ENCODE measurements around the gene CHSY1. TPM values are rescaled to one million over a fixed set of nuclear protein-coding genes. Genes with fewer than 3 reads are reported as not detected.

CHSY1 gene
- polyA plus RNA-seq, 1 donor from 2014 or later = 16.1 TPM

DNA sequence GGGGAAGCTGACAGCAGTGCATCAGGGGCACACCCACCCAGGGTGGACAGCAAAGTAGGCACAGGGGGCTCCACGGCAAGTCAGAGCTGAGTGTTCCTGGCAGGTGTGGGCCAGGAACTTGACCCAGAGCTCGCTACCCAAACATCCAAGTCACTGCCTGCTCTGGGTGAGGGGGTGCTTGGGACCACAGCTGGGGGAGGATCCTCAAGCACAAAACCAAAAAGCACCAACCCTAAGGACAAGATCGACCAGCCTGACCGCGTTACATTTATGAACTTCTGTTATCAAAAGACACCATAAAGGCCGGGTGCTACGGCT lies 101.2 kb downstream of the CHSY1 start:
- Histone ChIP-seq H3F3A (ENCODE audit: insufficient read depth, low read length, poor library complexity, severe bottlenecking) (no peaks in the 10 kb centered on the region), H3K79me2 (replicated peaks; ENCODE audit: insufficient read depth, low read length) (no peaks in the 10 kb centered on the region), H2AFZ (ENCODE audit: low read depth, low read length) (no peak overlapping the region), H3K9me2 (ENCODE audit: insufficient read depth, low read length) (no peaks in the 10 kb centered on the region), H3K27me3 (ENCODE audit: insufficient read depth, low read depth, low read length) (no peaks in the 10 kb centered on the region), H3K27ac (ENCODE audit: low read length) (no peak overlapping the region), H3K4me3 (ENCODE audit: low read length) (no peak overlapping the region), H4K20me1 (ENCODE audit: insufficient read depth) (no peaks in the 10 kb centered on the region), H3K36me3 (ENCODE audit: insufficient read depth, low read length) (no peaks in the 10 kb centered on the region), H3K9ac (ENCODE audit: low read length) (no peak overlapping the region), H3K4me2 (ENCODE audit: low read length) (no peak overlapping the region), H3K9me3 (ENCODE audit: low read length) (no peaks in the 10 kb centered on the region)
- TF ChIP-seq, protein P1, sequence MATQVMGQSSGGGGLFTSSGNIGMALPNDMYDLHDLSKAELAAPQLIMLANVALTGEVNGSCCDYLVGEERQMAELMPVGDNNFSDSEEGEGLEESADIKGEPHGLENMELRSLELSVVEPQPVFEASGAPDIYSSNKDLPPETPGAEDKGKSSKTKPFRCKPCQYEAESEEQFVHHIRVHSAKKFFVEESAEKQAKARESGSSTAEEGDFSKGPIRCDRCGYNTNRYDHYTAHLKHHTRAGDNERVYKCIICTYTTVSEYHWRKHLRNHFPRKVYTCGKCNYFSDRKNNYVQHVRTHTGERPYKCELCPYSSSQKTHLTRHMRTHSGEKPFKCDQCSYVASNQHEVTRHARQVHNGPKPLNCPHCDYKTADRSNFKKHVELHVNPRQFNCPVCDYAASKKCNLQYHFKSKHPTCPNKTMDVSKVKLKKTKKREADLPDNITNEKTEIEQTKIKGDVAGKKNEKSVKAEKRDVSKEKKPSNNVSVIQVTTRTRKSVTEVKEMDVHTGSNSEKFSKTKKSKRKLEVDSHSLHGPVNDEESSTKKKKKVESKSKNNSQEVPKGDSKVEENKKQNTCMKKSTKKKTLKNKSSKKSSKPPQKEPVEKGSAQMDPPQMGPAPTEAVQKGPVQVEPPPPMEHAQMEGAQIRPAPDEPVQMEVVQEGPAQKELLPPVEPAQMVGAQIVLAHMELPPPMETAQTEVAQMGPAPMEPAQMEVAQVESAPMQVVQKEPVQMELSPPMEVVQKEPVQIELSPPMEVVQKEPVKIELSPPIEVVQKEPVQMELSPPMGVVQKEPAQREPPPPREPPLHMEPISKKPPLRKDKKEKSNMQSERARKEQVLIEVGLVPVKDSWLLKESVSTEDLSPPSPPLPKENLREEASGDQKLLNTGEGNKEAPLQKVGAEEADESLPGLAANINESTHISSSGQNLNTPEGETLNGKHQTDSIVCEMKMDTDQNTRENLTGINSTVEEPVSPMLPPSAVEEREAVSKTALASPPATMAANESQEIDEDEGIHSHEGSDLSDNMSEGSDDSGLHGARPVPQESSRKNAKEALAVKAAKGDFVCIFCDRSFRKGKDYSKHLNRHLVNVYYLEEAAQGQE (IDR thresholded peaks at IDR 0.05; ENCODE audit: borderline replicate concordance) = no peak
- TF ChIP-seq EP300 (conservative IDR thresholded peaks at IDR 0.05; ENCODE audit: poor library complexity, severe bottlenecking) = no peak
- TF ChIP-seq EZH2 (IDR thresholded peaks at IDR 0.05; ENCODE audit: borderline replicate concordance, insufficient read depth, low read length, poor library complexity, severe bottlenecking) = no peak

DNA sequence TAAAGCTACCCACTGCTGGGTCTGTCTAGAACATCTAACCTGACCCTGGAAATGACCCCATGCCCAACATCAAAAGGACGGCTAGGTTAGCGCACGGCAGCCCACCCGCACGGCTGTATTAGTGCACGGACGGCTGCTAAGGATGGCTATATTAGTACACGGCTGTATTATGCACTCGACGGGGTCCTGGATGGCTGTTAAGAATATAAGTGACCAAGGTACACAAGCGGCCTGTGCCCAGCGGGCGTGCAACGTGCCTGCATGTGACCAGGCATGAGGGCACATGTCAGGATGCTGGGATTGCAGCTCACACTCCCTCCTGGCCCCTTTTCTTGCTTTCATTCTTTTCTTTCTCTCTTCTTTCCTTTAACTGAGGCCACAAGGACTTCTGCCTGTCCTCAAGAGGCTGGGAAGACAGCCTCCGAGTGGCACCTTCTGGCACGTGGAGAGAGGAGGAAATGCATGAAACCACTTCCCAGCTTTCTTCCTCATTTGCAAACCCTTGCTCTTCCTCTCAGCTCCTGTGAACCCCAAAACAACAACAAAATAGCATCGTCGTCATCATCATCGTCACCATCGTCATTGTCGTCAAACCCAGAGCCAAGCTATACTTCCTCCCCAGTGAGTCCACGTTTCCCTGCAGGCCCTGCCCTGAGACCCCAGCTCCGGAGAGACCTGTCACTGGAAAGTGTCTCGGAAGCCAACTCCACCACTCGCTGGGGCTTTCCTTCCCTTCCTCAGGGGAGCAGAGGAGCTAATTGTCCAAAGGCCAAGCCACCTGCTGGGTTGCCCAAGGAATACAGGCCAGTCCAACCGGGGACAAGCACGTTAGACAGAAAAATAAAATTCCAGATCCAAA lies 101.8 kb downstream of the CHSY1 start:
- H3K9ac ChIP-seq (ENCODE audit: low read length) = no peak overlapping the region

More for the DNA sequence above, 101.8 kb downstream of the CHSY1 start:
- no peak overlapping the region for H3K4me2 ChIP-seq (ENCODE audit: low read length)
- no peaks in the 10 kb centered on the region for H3K9me2 ChIP-seq (ENCODE audit: insufficient read depth, low read length)
- TF ChIP-seq MXI1 (conservative IDR thresholded peaks at IDR 0.05; ENCODE audit: poor library complexity, severe bottlenecking) (no peak), RAD21 (conservative IDR thresholded peaks at IDR 0.05) (no peak), EP300 (conservative IDR thresholded peaks at IDR 0.05; ENCODE audit: poor library complexity, severe bottlenecking) (no peak), SMC3 (conservative IDR thresholded peaks at IDR 0.05; ENCODE audit: poor library complexity) (no peak), POLR2AphosphoS5 (IDR thresholded peaks at IDR 0.05) (no peak), EZH2 (IDR thresholded peaks at IDR 0.05; ENCODE audit: borderline replicate concordance, insufficient read depth, low read length, poor library complexity, severe bottlenecking) (no peak), TAF1 (IDR thresholded peaks at IDR 0.05; ENCODE audit: low read depth) (no peak)
- TF ChIP-seq, protein P2, sequence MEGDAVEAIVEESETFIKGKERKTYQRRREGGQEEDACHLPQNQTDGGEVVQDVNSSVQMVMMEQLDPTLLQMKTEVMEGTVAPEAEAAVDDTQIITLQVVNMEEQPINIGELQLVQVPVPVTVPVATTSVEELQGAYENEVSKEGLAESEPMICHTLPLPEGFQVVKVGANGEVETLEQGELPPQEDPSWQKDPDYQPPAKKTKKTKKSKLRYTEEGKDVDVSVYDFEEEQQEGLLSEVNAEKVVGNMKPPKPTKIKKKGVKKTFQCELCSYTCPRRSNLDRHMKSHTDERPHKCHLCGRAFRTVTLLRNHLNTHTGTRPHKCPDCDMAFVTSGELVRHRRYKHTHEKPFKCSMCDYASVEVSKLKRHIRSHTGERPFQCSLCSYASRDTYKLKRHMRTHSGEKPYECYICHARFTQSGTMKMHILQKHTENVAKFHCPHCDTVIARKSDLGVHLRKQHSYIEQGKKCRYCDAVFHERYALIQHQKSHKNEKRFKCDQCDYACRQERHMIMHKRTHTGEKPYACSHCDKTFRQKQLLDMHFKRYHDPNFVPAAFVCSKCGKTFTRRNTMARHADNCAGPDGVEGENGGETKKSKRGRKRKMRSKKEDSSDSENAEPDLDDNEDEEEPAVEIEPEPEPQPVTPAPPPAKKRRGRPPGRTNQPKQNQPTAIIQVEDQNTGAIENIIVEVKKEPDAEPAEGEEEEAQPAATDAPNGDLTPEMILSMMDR (IDR thresholded peaks at IDR 0.05; ENCODE audit: poor library complexity, severe bottlenecking) = no peak
- TF ChIP-seq, protein P1 (IDR thresholded peaks at IDR 0.05; ENCODE audit: borderline replicate concordance) = no peak
- no peak overlapping the region for H2AFZ ChIP-seq (ENCODE audit: low read depth, low read length)
- H3K4me3 ChIP-seq (ENCODE audit: low read length) = no peak overlapping the region
- no peaks in the 10 kb centered on the region for H3K27me3 ChIP-seq (ENCODE audit: insufficient read depth, low read depth, low read length)
- no peaks in the 10 kb centered on the region for H4K20me1 ChIP-seq (ENCODE audit: insufficient read depth)
- no peaks in the 10 kb centered on the region for H3K79me2 ChIP-seq (replicated peaks; ENCODE audit: insufficient read depth, low read length)
- H3K36me3 ChIP-seq (ENCODE audit: insufficient read depth, low read length) = no peaks in the 10 kb centered on the region
- H3K27ac ChIP-seq (ENCODE audit: low read length) = no peak overlapping the region
- no peaks in the 10 kb centered on the region for H3F3A ChIP-seq (ENCODE audit: insufficient read depth, low read length, poor library complexity, severe bottlenecking)
- H3K9me3 ChIP-seq (ENCODE audit: low read length) = no peaks in the 10 kb centered on the region

Measured in neural cell (in vitro differentiated cells).